ENCODE results near the gene CENATAC. TPM values are rescaled to one million over a fixed set of nuclear protein-coding genes. Genes with fewer than 3 reads are reported as not detected.
"Not testable (repeated sequence)": the region's sequence is repeated elsewhere in the genome, so short reads cannot be mapped to it uniquely, and the experiment has no call there.

CENATAC gene
- 75.5 TPM for total RNA-seq

GRCh38 chr11:118997627-118998387 is at the start of gene CENATAC:
Gene CENATAC, plus strand, starts transcription at chr11:118998138. Its CDS starts 60 bp downstream, at chr11:118998198.
- Histone ChIP-seq H3K9me3 (ENCODE audit: low read depth, low read length) (no peaks in the 10 kb centered on the region), H3K27me3 (ENCODE audit: insufficient read depth, low read length) (no peaks in the 10 kb centered on the region), H3K4me1 (ENCODE audit: insufficient read depth, low read length) (peaks cover 26% of the 10 kb centered on the region), H3K4me3 (ENCODE audit: low read length) (peak within 1 kb of the TSS; percentile 50)

- Histone ChIP-seq H3K9me3 (ENCODE audit: low read depth, low read length) (no peaks in the 10 kb centered on the region), H3K4me1 (ENCODE audit: insufficient read depth, low read length) (no peaks in the 10 kb centered on the region), H3K27me3 (ENCODE audit: insufficient read depth, low read length) (no peaks in the 10 kb centered on the region)
Observed at GRCh38 chr11:118953265-118953664, 44.7 kb upstream of the CENATAC start.

GRCh38 chr11:118953976-118954375 is 44.0 kb upstream of the CENATAC start:
- H3K4me1 ChIP-seq (ENCODE audit: insufficient read depth, low read length); H3K9me3 ChIP-seq (ENCODE audit: low read depth, low read length); H3K27me3 ChIP-seq (ENCODE audit: insufficient read depth, low read length); H3K4me3 ChIP-seq (ENCODE audit: low read length): not testable (repeated sequence)

More at GRCh38 chr11:118953265-118953664, 44.7 kb upstream of the CENATAC start:
- no peak overlapping the region for H3K4me3 ChIP-seq (ENCODE audit: low read length)

GRCh38 chr11:118956094-118956846 is 41.7 kb upstream of the CENATAC start, which contains the start of gene UPK2:
Gene UPK2, plus strand, starts transcription at chr11:118956298. Its CDS starts 53 bp downstream, at chr11:118956351.
- no peaks in the 10 kb centered on the region for H3K9me3 ChIP-seq (ENCODE audit: low read depth, low read length)
- H3K4me3 ChIP-seq (ENCODE audit: low read length), result no peak within 1 kb of the TSS
- H3K4me1 ChIP-seq (ENCODE audit: insufficient read depth, low read length), result no peaks in the 10 kb centered on the region
- H3K27me3 ChIP-seq (ENCODE audit: insufficient read depth, low read length), result no peaks in the 10 kb centered on the region

GRCh38 chr11:118956847-118957469 is 41.0 kb upstream of the CENATAC start:
- Histone ChIP-seq H3K4me3 (ENCODE audit: low read length) (no peak overlapping the region), H3K27me3 (ENCODE audit: insufficient read depth, low read length) (no peaks in the 10 kb centered on the region), H3K9me3 (ENCODE audit: low read depth, low read length) (no peaks in the 10 kb centered on the region)

GRCh38 chr11:118957549-118957948 is 40.4 kb upstream of the CENATAC start:
- no peaks in the 10 kb centered on the region for H3K4me1 ChIP-seq (ENCODE audit: insufficient read depth, low read length)
- H3K9me3 ChIP-seq (ENCODE audit: low read depth, low read length), result no peaks in the 10 kb centered on the region
- no peaks in the 10 kb centered on the region for H3K27me3 ChIP-seq (ENCODE audit: insufficient read depth, low read length)
- no peak overlapping the region for H3K4me3 ChIP-seq (ENCODE audit: low read length)

More at GRCh38 chr11:118956847-118957469, 41.0 kb upstream of the CENATAC start:
- no peaks in the 10 kb centered on the region for H3K4me1 ChIP-seq (ENCODE audit: insufficient read depth, low read length)

GRCh38 chr11:118957968-118958367 is 40.0 kb upstream of the CENATAC start:
- Histone ChIP-seq H3K4me3 (ENCODE audit: low read length) (no peak overlapping the region), H3K27me3 (ENCODE audit: insufficient read depth, low read length) (no peaks in the 10 kb centered on the region), H3K9me3 (ENCODE audit: low read depth, low read length) (no peaks in the 10 kb centered on the region), H3K4me1 (ENCODE audit: insufficient read depth, low read length) (no peaks in the 10 kb centered on the region)

- Histone ChIP-seq H3K4me1 (ENCODE audit: insufficient read depth, low read length) (no peaks in the 10 kb centered on the region), H3K9me3 (ENCODE audit: low read depth, low read length) (no peaks in the 10 kb centered on the region), H3K27me3 (ENCODE audit: insufficient read depth, low read length) (no peaks in the 10 kb centered on the region), H3K4me3 (ENCODE audit: low read length) (no peak overlapping the region)
Observed at GRCh38 chr11:118958577-118958976, 39.4 kb upstream of the CENATAC start.

- H3K4me3 ChIP-seq (ENCODE audit: low read length), result no peak overlapping the region
- H3K9me3 ChIP-seq (ENCODE audit: low read depth, low read length), result no peaks in the 10 kb centered on the region
- no peaks in the 10 kb centered on the region for H3K27me3 ChIP-seq (ENCODE audit: insufficient read depth, low read length)
- H3K4me1 ChIP-seq (ENCODE audit: insufficient read depth, low read length), result no peaks in the 10 kb centered on the region
Observed at GRCh38 chr11:118961189-118961588, 36.7 kb upstream of the CENATAC start.

- Histone ChIP-seq H3K4me3 (ENCODE audit: low read length) (no peak overlapping the region), H3K27me3 (ENCODE audit: insufficient read depth, low read length) (no peaks in the 10 kb centered on the region), H3K4me1 (ENCODE audit: insufficient read depth, low read length) (no peaks in the 10 kb centered on the region), H3K9me3 (ENCODE audit: low read depth, low read length) (no peaks in the 10 kb centered on the region)
Observed at GRCh38 chr11:118961591-118961990, 36.3 kb upstream of the CENATAC start.

- not testable (repeated sequence) for H3K4me3 ChIP-seq (ENCODE audit: low read length); H3K4me1 ChIP-seq (ENCODE audit: insufficient read depth, low read length); H3K9me3 ChIP-seq (ENCODE audit: low read depth, low read length); H3K27me3 ChIP-seq (ENCODE audit: insufficient read depth, low read length)
Observed at GRCh38 chr11:118969508-118969907, 28.4 kb upstream of the CENATAC start.

GRCh38 chr11:118971646-118972045 is 26.3 kb upstream of the CENATAC start, which contains the start of gene FOXR1:
Gene FOXR1, plus strand, starts transcription at chr11:118971761. Its CDS starts 171 bp downstream, at chr11:118971932.
- no peaks in the 10 kb centered on the region for H3K4me1 ChIP-seq (ENCODE audit: insufficient read depth, low read length)
- H3K9me3 ChIP-seq (ENCODE audit: low read depth, low read length), result no peaks in the 10 kb centered on the region
- no peak within 1 kb of the TSS for H3K4me3 ChIP-seq (ENCODE audit: low read length)
- H3K27me3 ChIP-seq (ENCODE audit: insufficient read depth, low read length), result peaks cover 3% of the 10 kb centered on the region

- H3K4me1 ChIP-seq (ENCODE audit: insufficient read depth, low read length), result no peaks in the 10 kb centered on the region
- H3K4me3 ChIP-seq (ENCODE audit: low read length), result no peak overlapping the region
- no peaks in the 10 kb centered on the region for H3K9me3 ChIP-seq (ENCODE audit: low read depth, low read length)
- H3K27me3 ChIP-seq (ENCODE audit: insufficient read depth, low read length), result peaks cover 3% of the 10 kb centered on the region
Observed at GRCh38 chr11:118973985-118974384, 24.0 kb upstream of the CENATAC start.

- no peak overlapping the region for H3K4me3 ChIP-seq (ENCODE audit: low read length)
- peaks cover 10% of the 10 kb centered on the region for H3K4me1 ChIP-seq (ENCODE audit: insufficient read depth, low read length)
- peaks cover 3% of the 10 kb centered on the region for H3K27me3 ChIP-seq (ENCODE audit: insufficient read depth, low read length)
- no peaks in the 10 kb centered on the region for H3K9me3 ChIP-seq (ENCODE audit: low read depth, low read length)
Observed at GRCh38 chr11:118975771-118976709, 21.9 kb upstream of the CENATAC start.
